ENCODE measurements around the gene GOLGA6A.
"Not testable (repeated sequence)": the region's sequence is repeated elsewhere in the genome, so short reads cannot be mapped to it uniquely, and the experiment has no call there.

GOLGA6A gene

DNA sequence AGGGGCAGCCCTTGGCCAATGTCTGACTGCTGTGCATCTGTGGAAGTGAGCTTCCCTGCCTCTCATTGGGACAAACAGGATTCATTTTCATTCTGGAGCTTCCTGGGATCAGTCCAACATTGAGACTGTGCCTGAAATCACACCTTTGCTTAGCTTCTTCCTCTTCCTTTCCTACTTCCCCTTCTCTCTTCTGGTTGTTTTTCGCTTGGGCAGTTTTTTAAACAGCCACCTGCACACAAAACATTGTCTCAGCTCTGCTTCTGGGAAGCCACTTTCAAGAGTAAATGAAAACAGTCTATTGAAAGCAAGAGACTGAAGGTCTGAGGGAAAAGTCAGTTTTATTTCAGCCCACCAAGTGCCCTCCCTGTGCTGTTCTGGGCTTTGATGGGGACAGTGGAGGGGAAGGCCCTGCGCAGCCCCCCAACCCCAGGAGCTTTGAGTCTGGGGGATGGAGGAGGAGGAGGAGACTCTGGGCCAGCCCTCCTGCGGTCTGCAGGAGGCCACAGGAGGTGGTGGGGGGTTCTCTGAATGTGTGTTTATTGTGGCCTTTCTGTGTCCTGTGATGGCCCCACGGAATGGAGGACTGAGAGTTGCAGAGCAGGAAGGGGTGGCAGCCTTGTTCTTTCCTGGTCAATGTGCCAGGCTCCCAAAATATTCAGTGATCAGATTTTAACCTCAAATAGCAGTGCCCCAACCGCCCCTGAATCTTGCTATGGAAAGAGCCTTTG is 40.2 kb upstream of the GOLGA6A start:
- no peak overlapping the region for H3K4me3 ChIP-seq (ENCODE audit: low read length)
- TF ChIP-seq, protein P1, sequence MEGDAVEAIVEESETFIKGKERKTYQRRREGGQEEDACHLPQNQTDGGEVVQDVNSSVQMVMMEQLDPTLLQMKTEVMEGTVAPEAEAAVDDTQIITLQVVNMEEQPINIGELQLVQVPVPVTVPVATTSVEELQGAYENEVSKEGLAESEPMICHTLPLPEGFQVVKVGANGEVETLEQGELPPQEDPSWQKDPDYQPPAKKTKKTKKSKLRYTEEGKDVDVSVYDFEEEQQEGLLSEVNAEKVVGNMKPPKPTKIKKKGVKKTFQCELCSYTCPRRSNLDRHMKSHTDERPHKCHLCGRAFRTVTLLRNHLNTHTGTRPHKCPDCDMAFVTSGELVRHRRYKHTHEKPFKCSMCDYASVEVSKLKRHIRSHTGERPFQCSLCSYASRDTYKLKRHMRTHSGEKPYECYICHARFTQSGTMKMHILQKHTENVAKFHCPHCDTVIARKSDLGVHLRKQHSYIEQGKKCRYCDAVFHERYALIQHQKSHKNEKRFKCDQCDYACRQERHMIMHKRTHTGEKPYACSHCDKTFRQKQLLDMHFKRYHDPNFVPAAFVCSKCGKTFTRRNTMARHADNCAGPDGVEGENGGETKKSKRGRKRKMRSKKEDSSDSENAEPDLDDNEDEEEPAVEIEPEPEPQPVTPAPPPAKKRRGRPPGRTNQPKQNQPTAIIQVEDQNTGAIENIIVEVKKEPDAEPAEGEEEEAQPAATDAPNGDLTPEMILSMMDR (IDR thresholded peaks at IDR 0.05; ENCODE audit: insufficient read depth, low read depth, low read length, missing control alignments): no peak
- DNase-seq (ENCODE audit: low read depth): no peak

DNA sequence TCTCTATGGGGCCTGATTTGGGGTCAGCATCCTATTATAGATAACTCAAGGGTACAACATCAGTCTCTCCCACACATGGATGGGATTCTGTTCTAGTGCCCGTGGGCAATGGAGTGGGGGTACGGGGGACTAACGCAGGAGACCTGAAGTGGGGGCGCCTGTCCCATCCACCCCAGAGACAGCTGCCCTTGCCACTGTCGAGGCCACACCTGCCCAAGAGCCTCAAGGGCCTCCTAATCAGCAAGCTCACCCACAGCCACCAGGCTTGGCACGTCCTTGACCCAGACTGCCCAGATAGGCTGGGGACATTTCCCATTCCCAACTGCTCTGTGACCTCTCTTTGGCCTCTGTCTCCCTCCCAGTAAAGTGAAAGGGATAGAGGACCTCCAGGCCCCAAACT is 39.5 kb upstream of the GOLGA6A start:
- TF ChIP-seq, protein P1 (IDR thresholded peaks at IDR 0.05; ENCODE audit: insufficient read depth, low read depth, low read length, missing control alignments): no peak
- no peak for DNase-seq (ENCODE audit: low read depth)

DNA sequence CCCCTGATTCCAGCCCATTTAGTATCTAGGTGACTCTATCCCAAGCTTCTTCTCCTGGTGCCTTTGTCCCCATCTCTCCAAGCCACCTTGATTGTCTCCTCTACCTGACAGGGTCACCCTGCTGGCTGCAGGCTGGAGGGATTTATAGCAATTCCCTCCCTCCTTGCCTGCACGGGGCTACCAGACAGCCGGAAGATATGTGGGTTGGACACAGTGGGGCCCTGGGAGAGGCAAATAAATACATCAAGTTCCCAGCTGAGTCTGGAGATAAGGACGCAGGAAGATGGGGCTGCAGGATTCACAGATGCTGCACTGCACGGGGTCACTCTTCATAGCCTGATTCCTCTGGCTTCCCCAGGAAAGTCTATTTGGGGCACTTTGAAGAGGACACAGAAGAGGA is 38.7 kb upstream of the GOLGA6A start:
- TF ChIP-seq, protein P1 (IDR thresholded peaks at IDR 0.05; ENCODE audit: insufficient read depth, low read depth, low read length, missing control alignments): no peak
- no peak for DNase-seq (ENCODE audit: low read depth)

More for the DNA sequence above, 39.5 kb upstream of the GOLGA6A start:
- H3K4me3 ChIP-seq (ENCODE audit: low read length): no peak overlapping the region

DNA sequence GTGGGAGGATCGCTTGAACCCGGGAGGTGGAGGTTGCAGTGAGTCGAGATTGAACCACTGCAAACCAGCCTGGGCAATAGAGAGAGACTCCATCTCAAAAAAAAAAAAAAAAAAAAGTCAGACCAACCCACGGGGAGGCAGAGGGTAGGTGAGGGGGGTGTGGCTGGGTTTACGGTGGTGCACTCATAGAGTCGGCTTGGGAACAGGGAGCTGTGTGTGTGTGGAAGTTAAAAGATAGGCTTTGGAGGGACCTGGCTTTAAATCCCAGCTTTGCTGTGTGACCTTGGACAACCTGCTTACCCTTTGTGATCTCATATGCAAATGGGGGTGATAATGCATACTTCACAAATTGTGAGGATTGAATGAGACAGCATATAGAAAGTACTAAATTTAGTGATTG is 38.1 kb upstream of the GOLGA6A start:
- no peak for DNase-seq (ENCODE audit: low read depth)
- no peak overlapping the region for H3K4me3 ChIP-seq (ENCODE audit: low read length)
- TF ChIP-seq, protein P1 (IDR thresholded peaks at IDR 0.05; ENCODE audit: insufficient read depth, low read depth, low read length, missing control alignments): no peak

More for the DNA sequence above, 38.7 kb upstream of the GOLGA6A start:
- H3K4me3 ChIP-seq (ENCODE audit: low read length): no peak overlapping the region

DNA sequence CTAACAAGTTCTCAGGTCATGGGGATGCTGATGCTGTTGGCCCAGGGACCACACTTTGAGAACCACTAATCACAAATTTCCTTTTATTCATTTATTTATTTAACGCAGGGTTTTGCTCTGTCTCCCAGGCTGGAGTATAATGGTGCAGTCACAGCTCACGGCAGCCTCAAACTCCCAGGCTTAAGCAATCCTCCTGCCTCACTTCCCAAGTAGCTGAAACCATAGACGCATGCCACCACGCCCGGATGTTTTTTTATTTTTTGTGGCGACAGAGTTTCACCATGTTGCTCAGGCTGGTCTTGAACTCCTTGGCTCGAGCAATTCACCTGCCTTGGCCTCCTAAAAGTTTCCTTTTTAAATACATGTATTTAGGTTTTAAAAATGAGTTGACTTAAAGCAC is 27.4 kb upstream of the GOLGA6A start:
- no peak overlapping the region for H3K4me3 ChIP-seq (ENCODE audit: low read length)
- TF ChIP-seq, protein P1 (IDR thresholded peaks at IDR 0.05; ENCODE audit: insufficient read depth, low read depth, low read length, missing control alignments): no peak
- DNase-seq (ENCODE audit: low read depth): peak; percentile 37

DNA sequence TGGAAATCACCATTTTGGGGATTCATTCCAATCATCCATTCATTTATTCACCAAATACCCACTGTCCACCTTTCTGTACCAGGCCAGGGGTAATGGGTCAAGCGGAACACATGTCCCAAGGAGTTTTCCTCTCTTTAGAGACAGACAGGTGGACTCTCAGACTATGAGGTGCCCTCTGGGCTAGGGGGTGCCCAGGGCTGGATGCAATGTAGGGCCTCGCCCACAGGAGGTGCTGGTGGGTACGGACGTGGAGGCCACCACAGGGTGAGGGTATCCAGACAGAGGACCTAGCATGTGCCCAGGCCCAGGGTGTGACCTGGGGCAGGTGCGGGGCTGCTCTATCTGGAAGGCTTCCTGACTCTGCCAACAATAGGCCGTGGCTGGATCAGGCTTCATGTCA is 26.3 kb upstream of the GOLGA6A start:
- DNase-seq (ENCODE audit: low read depth): not testable (repeated sequence)

DNA sequence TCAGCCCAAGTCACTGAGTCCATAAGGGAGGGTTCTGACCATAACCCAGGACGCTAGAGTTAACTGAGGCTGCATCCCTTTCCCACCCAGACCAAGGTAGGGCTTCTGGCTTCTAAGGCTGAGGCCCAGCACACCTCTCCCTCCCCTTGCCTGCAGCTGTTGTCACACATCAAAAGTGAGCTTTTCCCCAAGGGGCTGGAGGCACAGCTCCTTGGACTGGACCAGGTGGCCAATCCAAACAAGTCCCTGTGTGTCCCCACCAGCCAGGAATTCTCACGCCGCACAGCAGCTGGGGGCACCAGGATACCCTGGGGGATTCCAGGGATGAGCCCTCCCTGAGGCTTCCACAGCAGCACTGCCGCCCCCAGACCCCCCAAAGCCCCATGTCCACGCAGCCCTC is 25.8 kb upstream of the GOLGA6A start:
- no peak for DNase-seq (ENCODE audit: low read depth)
- TF ChIP-seq, protein P1 (IDR thresholded peaks at IDR 0.05; ENCODE audit: insufficient read depth, low read depth, low read length, missing control alignments): no peak
- no peak overlapping the region for H3K4me3 ChIP-seq (ENCODE audit: low read length)

More for the DNA sequence above, 26.3 kb upstream of the GOLGA6A start:
- H3K4me3 ChIP-seq (ENCODE audit: low read length): not testable (repeated sequence)

DNA sequence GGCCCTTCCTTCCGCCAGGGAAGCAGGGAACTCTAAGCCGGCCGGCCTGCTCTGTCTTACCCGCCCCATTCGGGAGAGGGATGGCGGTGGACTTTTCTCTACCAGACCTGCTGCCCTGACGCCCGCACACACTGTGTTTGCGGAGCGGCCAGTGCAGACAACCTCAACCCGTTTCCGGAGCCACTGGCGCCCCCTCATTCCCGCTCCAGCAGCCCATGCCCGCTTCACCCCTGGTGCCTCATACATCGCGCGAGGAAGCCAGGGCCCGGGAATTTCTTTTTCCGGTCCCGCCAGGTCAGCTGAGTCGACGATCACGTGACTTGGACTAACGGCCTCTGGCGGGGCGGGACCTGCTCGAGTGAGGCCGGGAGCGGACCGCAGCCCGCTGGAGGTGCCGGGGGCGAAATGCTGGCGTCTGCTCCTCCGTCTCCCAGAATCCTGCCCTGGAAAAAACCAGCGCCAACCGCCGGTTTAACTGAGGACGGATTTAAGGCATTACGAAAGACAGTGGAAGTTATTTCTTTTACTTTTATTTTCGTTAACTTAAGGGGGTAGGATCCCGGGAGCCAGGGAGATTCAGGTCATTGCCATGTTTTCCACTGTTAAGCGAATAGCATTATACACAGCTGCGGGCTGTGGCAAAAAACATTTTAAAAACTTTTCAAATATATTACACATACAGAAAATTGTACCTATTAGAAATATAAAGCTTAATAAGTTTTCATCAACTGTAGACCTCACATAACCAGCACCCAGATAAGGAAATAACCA is 17.8 kb upstream of the GOLGA6A start:
- peak overlapping the region; percentile 47 for H3K4me3 ChIP-seq (ENCODE audit: low read length)
- DNase-seq (ENCODE audit: low read depth): peak; percentile 75

DNA sequence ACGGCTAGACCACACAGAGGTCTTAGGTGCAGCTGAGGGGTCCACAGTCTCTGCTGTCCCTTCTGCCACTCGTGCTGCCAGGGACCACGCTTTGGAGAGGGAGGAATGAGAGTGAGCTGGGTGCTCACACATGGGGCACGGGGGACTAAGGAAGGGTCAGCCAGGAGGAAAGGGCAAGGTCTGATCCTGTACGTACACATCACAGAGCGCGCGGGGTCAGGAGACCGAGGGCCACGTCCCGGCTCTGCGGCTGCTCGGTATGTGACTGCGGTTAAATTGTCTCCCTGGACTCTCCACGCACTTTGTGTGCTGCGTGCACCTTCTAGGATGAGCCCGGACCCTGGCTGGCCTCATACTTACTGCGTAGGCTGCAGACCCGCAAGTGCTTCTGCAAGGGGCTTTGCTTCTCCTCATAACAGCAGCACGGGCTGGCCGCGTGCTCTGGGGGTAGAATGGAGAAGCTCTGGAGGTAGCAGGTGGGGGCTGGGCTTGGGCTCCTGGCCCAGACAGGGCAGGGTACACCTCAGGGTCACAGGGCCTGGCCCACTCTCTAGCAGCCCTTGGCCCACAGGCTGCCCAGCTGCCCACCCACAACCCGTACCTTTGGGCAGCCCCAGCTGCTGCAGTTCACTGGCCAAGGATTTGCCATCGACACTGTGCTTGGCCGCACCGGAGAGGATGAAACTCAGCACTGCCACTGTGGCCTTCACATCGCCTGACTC is 14.6 kb upstream of the GOLGA6A start:
- DNase-seq (ENCODE audit: low read depth); H3K4me3 ChIP-seq (ENCODE audit: low read length): not testable (repeated sequence)

DNA sequence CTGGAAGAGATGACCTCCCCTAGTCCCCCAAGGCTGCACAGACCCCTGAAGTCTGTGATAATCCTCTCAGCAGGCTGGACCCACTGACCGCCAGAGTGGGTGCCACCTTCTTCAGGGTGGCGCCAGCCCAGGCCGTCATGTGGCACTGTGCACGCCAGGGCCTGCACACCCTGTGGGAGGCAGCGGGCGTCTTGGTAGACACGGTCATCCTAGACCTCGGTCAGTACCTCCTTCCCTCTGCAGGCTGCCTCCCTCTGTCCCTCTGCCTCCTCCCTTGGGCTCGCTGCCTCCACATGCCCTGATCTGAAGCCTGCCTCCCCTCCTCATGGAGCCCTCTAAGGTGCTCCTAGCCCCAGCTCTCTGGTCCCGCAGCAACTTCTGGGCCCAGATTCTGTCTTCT is 13.3 kb upstream of the GOLGA6A start:
- not testable (repeated sequence) for H3K4me3 ChIP-seq (ENCODE audit: low read length); DNase-seq (ENCODE audit: low read depth)

DNA sequence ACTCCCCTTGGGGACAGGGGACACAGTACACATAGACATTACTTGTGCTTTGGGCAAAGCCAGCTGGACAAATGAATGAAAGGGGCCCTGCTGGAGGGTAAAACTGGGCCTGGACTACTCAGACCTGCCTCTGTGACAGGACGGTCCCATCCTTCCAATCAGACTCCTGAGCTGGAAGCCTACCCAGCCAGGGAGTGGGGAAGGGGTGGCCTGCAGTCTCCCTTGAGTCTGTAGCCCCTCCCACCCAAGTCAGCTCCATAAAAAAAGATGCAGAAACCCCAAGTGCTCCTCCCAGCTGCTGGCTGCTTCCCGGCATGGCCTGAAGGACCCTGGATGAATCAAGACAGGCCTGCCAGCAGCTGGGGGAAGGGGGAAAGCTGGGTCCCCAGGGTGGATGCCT is 12.2 kb upstream of the GOLGA6A start:
- not testable (repeated sequence) for H3K4me3 ChIP-seq (ENCODE audit: low read length); DNase-seq (ENCODE audit: low read depth)
